ENCODE results near the gene LMBRD1.
"Not testable (repeated sequence)": the region's sequence is repeated elsewhere in the genome, so short reads cannot be mapped to it uniquely, and the experiment has no call there.

GRCh38 chr6:69824355-69824754 lies 27.5 kb upstream of the LMBRD1 start:
- TF ChIP-seq, protein P1, sequence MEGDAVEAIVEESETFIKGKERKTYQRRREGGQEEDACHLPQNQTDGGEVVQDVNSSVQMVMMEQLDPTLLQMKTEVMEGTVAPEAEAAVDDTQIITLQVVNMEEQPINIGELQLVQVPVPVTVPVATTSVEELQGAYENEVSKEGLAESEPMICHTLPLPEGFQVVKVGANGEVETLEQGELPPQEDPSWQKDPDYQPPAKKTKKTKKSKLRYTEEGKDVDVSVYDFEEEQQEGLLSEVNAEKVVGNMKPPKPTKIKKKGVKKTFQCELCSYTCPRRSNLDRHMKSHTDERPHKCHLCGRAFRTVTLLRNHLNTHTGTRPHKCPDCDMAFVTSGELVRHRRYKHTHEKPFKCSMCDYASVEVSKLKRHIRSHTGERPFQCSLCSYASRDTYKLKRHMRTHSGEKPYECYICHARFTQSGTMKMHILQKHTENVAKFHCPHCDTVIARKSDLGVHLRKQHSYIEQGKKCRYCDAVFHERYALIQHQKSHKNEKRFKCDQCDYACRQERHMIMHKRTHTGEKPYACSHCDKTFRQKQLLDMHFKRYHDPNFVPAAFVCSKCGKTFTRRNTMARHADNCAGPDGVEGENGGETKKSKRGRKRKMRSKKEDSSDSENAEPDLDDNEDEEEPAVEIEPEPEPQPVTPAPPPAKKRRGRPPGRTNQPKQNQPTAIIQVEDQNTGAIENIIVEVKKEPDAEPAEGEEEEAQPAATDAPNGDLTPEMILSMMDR (optimal IDR thresholded peaks at IDR 0.05 in 1 of 3, IDR thresholded peaks at IDR 0.05 in 1 of 3, conservative IDR thresholded peaks at IDR 0.05 in 1 of 3; ENCODE audit: extremely low read depth in 1 of 3, insufficient read depth in 2 of 3, low read length in 3 of 3): not testable (repeated sequence)
- not testable (repeated sequence) for TF ChIP-seq EZH2 (IDR thresholded peaks at IDR 0.05; ENCODE audit: low read length)
